ENCODE data around the gene SLC38A11.

Gene SLC38A11

DNA sequence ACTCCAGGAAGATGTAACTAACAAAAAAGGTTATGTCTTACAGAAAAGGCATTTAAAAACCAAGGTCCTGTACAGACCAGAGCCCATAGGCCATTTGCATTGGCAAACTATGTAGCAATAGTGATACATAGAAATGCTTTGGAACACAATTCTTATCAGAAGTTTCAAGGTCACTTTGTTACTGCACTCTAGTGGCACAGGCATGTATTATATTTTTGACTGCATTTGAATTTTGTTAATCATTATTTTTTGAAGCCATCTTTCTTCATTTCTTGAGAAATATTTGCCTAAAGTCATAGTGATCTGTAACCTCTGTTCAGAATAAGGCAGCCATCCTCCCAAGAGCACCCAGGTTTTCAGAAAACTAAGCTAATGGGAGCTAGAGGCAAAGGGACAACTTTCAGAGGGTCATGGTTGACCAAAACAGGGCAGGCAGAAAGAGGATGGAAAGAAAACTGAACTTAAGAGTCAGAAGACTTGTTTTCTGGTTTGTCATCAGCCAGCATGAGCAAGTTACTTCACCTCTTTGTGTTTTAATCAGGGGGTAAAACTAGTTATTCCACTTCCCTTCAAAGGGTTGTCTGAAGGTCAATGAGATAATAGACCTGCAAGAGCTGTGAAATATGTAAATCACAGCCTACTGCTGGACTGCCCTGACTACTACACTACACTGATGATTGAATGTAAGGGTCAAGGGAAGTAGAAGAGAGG is 41.5 kb downstream of the SLC38A11 start:
- peak; percentile 28 for DNase-seq

DNA sequence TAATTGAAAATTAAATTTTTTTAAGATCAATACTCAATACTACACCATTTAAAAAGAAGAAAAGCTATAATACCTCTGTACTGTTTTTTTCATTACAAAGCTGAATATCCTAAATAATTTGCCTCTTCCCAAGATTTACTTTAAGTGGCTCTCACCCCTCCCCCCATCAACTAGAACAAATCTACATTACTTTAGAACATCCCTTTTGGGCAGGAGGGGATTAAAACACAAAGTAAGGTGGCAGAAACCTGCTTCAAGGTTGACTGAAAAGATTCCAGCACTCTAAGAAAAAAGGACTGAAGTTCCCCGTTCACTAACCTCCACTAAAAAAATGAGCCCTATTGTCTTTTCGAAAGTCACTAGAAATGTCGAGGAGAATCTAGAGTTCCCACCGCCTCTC is 42.3 kb downstream of the SLC38A11 start:
- DNase-seq: no peak

DNA sequence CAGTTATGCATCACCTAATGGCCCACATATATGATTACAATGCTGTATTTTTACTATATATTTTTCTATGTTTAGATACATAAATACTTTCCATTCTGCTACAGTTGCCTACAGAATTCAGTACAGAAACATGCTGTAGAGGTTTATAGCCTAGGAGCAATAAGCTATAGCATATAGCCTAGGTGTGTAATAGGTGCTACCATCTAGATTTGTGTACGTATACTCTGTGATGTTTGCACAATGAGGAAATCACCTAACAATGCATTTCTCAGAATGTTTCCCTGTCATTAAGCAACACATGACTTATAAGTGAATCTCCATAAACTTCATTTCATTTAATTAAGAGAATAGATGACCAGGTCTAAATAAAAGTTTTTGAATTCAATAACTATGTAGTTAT is 43.5 kb downstream of the SLC38A11 start:
- DNase-seq: no peak

DNA sequence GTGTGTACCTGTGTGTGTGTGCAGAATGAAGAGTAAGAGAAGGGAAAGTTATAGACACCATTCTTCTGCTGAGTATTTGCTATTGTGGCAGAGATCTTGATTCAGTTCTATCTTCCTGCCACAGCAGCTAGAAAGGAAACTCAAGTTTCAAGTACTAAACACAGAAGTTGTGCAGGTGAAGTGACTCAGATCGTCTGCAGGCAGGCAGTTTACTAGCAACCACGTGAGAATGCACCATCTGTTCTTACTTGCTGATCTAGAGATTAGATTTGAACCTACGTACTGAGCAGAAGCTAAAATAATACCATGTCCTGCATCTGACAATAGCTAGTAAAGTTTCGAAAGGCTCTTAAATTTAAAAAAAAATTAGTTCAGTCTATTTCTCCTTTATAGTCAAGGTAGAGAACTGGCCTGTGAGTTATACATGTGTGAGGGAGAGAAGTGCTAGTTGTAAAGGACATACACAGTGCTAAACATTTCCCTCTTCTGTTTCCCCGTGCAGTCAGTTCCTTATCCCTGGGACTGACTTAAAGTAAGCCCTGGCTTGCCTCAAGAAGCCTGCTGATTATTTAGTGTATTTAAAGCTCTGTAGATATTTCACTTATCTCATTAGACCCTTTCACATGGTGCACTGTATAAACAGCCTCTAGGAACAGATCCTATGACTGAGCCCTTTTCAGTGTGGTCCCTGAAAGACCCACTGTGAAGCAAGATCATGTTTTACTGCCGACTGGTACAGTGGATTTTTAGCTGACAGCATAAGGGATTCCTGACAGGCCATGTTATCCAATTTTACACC is 45.0 kb downstream of the SLC38A11 start:
- DNase-seq: peak; percentile 60

DNA sequence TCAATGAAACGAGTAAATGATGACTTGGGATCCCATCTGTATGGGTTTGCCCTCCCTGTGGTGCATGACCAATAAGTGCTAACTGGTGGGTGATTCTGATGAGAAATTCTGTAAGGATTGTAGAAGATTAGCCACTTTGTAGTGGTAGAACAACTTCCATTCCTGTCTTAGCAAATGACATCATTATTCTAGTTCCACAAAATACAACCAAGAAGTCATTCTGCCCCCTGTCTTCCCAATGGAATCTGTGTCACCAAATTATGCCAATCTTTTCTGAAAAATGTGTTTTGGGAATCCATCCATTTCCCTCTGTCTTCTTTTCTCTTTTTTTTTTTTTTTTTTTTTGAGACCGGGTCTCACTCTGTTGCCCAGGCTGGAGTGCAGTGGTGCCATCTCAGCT is 48.4 kb downstream of the SLC38A11 start:
- no peak for DNase-seq

DNA sequence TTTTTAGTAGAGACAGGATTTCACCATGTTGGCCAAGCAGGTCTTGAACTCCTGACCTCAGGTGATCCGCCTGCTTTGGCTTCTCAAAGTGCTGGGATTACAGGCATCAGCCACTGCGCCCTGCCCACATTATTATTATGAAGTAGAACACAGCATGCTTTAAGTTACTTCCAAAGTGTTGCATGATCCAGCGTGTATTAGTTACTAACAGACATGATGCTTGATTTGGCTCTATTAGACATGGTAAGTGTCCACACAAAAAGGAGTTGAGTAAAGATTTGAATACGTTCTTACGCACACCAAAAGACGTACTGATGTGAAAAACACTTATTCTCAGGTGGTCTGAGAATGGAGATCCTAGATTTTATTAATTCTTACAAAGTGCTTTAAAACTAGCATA is 50.0 kb downstream of the SLC38A11 start:
- no peak for DNase-seq

DNA sequence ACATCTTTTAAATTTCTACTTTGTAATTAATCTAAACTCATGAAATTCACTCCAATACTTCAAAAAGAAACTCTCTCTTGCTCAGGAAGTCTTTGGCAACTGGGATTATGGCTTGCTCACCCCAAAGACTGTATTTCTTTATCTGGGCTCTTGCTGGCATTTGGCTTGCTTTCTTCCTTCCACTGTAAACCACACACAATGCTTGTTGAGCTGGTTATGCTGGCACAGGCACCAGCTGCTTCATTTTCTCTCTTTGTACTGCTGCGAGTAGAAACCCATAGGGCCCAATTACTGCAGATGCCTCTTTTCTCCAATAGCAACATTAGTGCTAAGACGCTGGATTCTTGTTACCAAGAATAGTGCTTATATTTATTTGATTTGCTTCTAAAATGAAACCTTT is 51.4 kb downstream of the SLC38A11 start:
- DNase-seq: peak; percentile 70

DNA sequence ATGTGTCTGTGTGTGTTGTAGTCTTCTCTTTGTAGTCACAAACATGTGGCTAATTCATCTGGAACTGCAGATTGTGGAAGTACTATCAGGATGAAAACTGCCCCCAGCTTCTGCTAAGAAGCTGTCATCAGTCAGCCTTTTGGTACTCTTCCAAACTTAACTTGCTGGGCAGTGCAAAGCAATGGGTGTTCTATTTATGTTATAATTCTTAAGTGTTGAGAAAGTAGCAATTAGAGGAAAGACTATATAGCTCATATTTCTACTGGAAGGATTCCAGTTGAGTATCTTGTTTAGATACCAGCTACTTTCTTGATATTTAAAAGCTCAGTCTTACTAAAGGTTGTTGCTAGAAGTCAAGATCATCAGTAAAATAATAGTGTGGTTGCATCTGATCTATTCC is 52.1 kb downstream of the SLC38A11 start:
- DNase-seq: peak; percentile 40

DNA sequence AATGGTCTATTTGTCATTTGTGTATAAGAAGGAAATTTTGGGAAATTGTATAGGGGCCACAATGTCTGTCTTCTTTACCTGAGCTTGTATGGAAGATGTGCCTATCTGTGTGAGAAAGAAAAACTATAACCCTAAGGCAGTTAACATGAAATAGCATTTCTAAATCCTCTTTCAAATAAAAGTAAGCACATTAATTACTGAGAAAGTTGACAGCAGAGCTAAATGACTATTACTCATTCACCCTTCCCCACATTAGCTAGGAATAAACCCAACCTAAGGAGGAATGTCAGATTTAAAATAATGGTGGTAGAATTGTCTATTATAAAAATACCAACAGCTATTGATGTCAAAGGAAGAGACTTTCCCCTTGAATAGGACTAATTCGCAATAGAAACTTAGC is 56.2 kb downstream of the SLC38A11 start:
- DNase-seq: no peak

DNA sequence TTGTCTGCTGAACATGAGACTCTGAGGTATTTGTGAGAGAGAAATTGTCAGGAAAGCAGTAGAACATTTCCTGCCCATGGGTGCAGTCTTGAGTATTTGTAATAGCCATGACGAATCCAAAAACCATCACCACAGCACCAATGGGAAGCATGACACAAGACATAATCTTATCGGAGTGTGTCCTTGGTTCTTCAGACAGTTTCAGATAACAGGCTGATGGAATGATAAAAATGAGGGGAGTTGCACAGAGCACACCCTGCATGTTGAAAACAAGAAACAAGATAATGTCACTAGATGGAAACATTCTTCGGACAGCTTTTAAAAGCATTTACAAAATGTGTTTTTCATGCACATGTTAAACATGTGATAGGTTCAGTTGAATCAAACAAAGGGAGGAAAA is 56.9 kb downstream of the SLC38A11 start:
- no peak for DNase-seq

DNA sequence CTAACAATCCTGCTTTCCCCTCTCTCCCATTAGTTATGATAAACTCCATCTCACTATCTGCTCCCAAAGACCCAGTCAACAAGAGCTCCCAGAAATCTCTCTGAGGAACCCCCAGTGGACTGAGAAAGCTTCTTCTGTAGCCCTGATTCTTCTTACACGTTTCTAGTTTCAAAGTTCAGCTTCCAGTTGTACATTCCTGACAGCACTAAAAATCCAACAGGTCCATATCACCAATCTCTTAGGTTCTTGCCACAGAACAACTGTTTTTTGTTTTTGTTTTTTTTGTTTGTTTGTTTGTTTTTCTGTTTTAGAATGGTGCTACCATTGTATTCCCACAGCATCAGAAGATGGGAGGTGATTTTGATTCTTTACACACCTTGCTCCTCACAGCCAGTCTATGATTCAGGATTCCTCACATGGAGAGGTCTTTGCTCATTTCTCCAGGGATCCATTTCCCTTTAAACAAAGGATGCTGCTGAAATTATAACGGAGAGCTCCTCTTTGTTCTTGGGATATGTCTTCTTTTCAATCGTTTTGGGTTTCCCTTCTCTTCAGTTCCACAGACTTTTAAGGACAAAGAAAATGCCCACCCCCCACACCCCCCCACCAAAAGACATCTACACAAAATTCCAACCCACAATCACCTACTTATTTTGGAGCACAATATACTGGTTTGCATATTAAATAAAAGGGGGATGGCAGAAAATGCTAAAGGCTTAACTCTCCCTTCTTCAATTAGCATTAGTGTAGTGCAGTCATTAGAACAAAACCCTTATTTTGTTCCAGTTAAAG is 57.7 kb downstream of the SLC38A11 start:
- no peak for DNase-seq

DNA sequence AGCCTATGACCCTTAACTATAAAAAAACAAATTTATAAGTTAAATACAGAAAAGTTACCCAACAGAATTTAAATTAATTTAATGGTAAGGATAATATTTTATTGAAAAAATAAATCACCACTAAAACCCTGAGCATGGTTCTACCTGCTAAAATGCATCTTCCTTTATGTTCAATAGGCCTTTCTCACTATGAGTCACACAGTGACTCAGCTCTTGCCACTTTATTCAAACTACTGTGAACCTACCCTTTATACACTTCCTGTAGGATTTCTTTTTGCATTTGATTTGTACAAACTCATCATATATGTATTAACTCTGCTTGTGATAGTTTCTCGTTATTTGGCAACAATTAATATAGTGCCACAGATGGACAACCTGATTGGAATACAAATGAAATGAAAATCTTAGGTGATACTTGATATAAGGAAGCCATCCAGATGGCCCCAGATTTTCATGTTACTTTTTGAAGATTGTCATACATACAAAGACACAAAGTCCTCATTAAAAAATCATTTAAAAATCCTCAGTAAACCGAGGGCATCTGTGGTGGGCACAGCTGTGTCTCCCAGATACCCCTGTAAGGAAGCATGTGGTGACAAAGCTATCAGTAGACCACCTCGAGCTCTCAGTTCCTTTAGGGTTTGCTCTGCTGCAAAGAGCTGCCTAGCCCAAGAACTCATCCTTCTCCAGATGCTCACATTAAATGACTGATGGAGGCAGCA is 58.5 kb downstream of the SLC38A11 start:
- DNase-seq: no peak

DNA sequence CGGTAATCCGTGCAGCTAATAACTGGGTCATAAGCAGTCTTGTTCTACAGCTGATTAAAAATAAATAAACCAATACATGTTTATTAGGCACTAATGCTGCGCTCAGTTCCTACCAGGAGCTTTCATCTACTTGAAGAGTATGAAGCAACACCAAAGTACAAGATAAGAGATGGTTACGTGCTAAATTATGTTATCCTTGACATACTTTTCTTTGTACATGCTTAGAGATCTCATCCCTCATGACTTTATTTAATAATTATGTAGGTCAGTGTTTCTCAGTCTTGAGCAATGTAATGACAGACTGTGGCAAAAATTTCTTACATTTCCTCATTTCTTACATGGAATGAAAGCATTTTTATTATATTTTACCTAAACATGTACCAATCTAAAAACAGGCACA is 59.1 kb downstream of the SLC38A11 start:
- DNase-seq: no peak

DNA sequence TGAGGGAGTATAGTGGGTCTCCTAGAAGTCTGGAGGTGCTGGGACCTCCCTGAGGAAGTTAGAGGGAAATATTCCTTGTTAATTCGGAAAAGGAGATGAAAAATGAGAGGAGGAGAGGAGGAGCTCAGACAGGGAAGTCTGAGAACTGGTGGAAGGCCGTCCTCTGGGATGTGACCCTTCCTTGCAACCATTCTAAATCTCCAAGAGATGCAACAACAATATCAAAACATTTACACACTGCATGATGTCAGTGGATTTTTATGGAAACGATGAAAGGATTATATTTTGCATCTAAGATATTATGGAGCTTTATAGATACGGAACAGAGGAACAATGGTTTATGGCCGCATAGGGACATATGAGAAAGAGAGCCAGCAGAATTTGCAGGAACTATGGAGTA is 63.9 kb downstream of the SLC38A11 start:
- no peak for DNase-seq

DNA sequence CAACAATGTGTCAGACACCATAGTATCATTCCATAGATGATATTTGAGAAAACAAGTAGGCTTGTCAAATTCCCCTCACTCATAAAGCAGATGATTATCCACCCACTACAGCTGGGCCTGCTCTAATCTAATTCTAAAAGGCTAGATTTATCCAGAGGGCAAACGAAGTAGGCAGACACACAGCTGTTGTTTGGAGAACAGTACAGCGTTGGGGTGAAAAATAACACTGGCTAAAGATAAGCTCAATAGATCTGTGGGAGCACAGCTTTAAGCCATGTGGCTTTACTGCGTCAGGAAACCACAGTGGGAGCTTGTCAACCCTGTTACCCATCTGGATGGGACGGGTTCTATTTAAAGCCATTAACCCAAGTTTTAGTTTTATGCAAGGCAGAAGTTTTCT is 64.8 kb downstream of the SLC38A11 start:
- peak; percentile 80 for DNase-seq

DNA sequence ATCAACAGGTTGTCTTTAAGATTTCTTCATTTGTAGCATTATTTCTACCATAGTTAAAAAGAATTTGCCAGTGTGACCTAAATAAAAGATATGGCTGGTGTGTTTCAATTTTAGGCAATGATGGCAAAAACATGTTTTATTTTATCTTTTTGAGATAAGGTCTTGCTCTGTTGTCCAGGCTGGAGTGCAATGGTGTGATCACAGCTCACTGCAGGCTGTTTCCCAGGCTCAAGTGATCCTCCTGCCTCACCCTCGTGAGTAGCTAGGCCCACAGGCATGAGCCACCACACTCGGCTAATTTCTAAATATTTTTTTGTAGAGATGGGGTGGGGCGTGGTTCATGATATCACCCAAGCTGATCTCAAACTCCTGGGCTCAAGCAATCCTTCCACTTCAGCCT is 66.7 kb downstream of the SLC38A11 start:
- no peak for DNase-seq

DNA sequence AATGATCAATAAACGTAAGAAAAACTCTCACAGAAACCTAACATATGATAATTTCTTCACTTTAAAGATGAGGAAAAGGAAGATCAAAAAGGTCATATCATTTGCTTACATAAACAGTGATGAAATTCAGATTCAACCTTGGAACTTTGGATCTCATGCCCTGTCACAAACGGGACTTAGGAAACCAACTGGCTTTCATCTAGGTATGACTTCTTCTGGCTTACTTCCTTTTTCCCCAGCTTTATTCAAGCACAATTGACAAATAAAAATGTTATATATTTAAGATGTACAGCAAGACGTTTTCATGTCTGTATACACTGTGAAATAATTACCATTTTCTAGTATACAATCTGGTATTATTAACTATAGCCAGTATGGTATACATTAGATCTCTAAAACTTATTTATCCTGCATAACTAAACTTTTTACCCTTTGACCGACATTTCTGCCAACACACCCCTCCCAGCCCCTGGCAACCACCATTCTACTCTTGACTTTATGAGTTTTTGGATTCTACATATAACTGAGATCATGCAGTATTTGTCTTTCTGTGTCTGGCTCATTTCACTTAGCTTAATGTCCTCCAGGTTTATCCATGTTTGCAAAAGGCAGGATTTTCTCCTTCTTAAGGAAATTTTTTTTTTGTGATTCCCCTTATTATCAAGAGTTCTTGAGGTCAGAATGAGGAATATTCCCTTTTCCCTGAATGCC is 67.7 kb downstream of the SLC38A11 start:
- no peak for DNase-seq

DNA sequence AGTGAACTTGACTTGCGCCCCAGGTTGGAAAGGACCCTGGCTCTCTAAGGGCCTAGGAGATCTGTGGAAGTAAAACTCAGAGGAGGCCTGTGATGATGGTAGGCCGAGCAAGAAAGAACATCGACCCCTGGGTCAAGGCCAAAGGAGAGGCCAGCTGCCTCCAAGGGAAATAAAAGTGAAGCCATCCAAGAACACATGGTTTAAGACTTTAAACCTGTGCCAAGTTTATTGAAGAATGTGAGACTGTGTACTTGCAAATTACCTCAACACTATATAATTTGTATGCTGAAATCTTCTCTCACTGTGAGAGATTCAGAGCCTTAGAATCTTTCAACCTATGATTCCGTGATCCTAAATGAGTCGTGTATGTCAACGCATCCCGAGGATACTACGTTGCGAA is 73.0 kb downstream of the SLC38A11 start:
- DNase-seq: no peak

DNA sequence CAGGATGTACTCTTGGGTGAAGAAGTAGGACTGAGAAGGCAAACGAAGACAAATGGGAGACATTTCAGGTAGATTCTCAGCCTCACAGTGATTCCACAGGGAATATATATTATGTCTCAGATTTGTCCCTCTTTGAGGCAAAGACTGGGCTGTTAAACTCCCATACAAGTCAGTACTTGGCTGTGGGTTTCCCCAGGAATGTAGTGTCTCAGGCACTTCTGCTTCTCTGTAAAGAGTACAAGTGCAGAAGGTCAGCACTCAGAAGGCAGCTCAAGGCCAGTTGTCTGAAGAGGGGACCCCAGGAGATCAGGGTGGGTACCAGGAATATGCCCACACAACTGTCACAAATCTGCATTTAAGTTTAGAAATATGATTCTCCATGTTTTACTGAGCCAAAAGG is 73.8 kb downstream of the SLC38A11 start:
- no peak for DNase-seq

DNA sequence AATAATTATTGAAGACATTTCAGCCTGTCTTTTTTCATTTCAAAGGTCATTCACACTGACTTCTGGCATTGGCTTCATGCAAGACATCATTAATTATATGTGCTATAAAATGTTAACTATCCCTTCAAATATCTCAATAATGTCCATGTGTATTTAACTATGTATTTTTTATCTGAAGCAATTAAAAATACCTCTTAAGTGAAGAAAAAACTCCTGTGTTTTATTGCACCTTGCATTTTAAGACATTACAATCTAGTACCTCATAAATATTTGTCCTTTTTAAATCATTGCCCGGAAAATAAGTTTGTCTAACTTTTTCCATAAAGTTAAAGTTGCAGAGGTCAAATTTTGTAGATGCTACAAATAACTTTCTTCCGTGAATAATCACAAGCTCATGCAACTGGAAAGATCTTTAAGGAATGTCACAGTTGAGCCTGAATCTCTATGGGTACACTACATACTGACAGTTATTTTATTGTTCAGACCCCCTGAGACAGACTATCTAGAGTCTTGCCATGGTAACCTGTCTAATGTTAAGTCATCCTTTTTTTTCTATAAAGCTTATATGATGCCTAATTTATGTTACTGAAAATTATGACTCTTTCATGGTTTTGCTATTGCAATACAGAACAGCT is 75.3 kb downstream of the SLC38A11 start:
- no peak for DNase-seq

DNA sequence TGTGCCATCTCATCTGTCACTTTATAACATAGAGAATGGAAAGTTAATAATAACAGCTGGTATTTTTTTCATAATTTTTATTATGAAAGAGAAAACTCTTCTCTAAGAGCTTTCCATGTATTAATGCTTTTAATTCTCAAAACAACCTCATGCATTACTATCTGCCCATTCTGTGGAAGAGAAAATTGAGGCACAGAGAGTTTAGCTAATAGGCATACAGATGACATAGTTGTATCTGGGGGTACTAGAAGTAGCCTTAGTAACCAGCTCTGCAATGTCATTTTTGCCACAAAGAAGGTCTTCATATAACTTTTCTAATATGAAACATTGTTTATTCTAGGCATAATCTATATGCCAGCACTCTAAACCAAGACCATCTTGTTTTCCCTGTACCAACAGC is 77.4 kb downstream of the SLC38A11 start:
- no peak for DNase-seq

DNA sequence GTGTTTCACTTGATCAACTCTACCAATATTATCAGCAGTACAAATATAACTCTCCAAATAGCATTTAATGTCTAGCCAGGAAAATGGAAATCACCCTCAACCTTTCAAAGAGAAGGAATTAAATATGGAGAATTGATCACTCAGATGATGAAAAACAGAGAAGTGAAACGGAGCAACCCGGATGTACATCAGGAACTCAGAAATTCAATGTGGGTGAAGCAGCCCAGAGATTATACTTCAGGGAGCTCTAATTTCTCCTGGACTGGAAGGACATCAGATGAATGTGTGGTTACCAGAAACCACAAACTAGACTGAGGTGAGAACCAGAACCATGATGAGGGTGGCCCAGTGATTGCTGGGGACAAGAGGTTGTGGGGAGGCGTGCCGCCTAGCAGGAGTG is 78.2 kb downstream of the SLC38A11 start:
- no peak for DNase-seq
